Lower leg skin (tissue), 3 donors: ENCODE data around the gene RAI2.

Experiments
- CTCF ChIP-seq, 3 donors: fragments of 450-650 bp; IDR thresholded peaks; one replicate each; pipeline ENCODE4 v1.5.1; 2016; ENCODE audit warnings: antibody characterized with exemption in 3 of 3, mild to moderate bottlenecking in 3 of 3, moderate library complexity in 2 of 3
- POLR2A ChIP-seq, 2 donors: fragments of 450-650 bp; IDR thresholded peaks; one replicate each; pipeline ENCODE4 v1.6.1; 2016 to 2017; ENCODE audit warnings: antibody characterized with exemption in 2 of 2, mild to moderate bottlenecking in 1 of 2, moderate library complexity in 1 of 2

GRCh38 chrX:17869580-17869979 is 8.5 kb upstream of the RAI2 start:
- TF ChIP-seq CTCF (IDR thresholded peaks at IDR 0.05) = no peak
- no peak for TF ChIP-seq POLR2A (IDR thresholded peaks at IDR 0.05)
